Fibroblast of lung (primary cell): ENCODE results near the gene FGD2.

ENCODE experiments used
- CTCF ChIP-seq, 2 donors: IDR thresholded peaks in 1 of 2; conservative IDR thresholded peaks in 1 of 2; 1 replicate in 1 of 2; 2 replicates in 1 of 2; pipeline ENCODE4 v1.5.1; 2011 to 2012; ENCODE audit warnings: low read length in 2 of 2, control low read depth in 1 of 2, inconsistent platforms in 1 of 2, low read depth in 1 of 2, mild to moderate bottlenecking in 1 of 2
- EZH2 ChIP-seq: IDR thresholded peaks from 2 replicates; pipeline ENCODE4 v1.5.1; 2012; ENCODE audit warnings: low read length, control low read depth, mild to moderate bottlenecking; ENCODE audit errors: missing control alignments

DNA sequence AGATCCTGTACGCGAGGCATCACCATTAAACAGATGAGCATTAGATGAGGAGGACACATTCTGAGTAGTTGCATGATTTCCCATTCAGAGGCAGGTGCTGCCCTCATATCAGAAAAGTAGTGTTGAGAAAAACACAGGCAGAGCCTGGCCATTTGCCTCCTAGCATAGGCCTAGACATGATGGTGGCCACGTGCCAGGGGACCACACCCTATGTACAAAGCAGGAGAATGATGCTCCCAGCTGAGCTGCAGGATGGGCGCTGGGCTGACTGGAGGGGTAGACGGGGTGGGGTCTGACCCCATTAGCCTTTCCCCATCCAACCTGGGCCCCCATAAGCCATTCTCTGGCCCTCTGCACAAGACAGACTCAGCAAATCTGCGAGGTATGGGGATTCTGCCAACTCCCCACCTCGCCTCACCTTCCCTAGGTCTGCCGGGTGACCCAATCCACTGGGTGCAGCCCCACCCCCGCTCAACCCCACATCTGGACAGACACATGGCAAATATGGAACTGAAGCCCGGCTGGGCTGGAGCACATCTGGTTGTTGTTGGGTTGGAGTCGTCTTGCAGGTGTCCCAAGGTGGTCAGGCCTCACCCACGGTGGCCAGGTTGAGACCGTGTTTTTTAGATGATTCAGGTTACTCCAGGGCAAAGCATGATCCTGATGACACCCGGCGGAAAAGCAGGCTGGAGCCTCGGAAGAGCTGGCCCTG, 37.0 kb upstream of the FGD2 start:
- no peak for TF ChIP-seq CTCF (conservative IDR thresholded peaks at IDR 0.05 in 1 of 2, IDR thresholded peaks at IDR 0.05 in 1 of 2; ENCODE audit: low read depth in 1 of 2, low read length in 2 of 2)
- TF ChIP-seq EZH2, result no peak
